H1 (cell line): ENCODE measurements around the gene ABCF2. TPM values are rescaled to one million over a fixed set of nuclear protein-coding genes. Genes with fewer than 3 reads are reported as not detected.

ENCODE experiments used
- CTCF ChIA-PET: fragments of 300-600 bp; sonication (Branson Sonifier 250); formaldehyde crosslinking; loops from one replicate; lab custom pipeline; 2021; ENCODE audit not compliant: partially characterized antibody; lab: Charles Lee
- POLR2A ChIA-PET: fragments of 300-600 bp; sonication (Branson Sonifier 250); formaldehyde crosslinking; loops from one replicate; lab custom pipeline; 2021; ENCODE audit warnings: inconsistent platforms; ENCODE audit not compliant: partially characterized antibody; lab: Charles Lee
- DNase-seq, 2 experiments: peaks; one replicate each; pipeline versions ENCODE4 v3.0.0 to v3.0.0-alpha.2; 2010 to 2022; ENCODE audit warnings: low spot score in 2 of 2, low read depth in 1 of 2, mixed read lengths in 1 of 2
- FAIRE-seq: peaks from 2 replicates; lab custom pipeline; 2011; peaks lifted over from hg19 to GRCh38; lab: Jason Lieb, UNC
- H2AFZ ChIP-seq: 2 replicates; pipeline ENCODE4 v1.8.1; 2012; ENCODE audit warnings: low read length, inconsistent platforms
- H2AK5ac ChIP-seq: 2 replicates; pipeline ENCODE4 v1.6.1; 2013; ENCODE audit warnings: low read depth, low read length
- H2BK120ac ChIP-seq: replicated peaks from 2 replicates; pipeline ENCODE3; 2013; ENCODE audit warnings: low read depth, low read length, inconsistent platforms
- H2BK12ac ChIP-seq: 2 replicates; pipeline ENCODE4 v1.6.1; 2013; ENCODE audit warnings: low read depth, low read length
- H2BK15ac ChIP-seq: 2 replicates; pipeline ENCODE4 v1.6.1; 2013; ENCODE audit warnings: low read length
- H2BK20ac ChIP-seq: 2 replicates; pipeline ENCODE4 v1.6.1; 2013; ENCODE audit warnings: low read length
- H2BK5ac ChIP-seq: 2 replicates; pipeline ENCODE4 v1.6.1; 2013; ENCODE audit warnings: low read depth, low read length
- H3K14ac ChIP-seq: 2 replicates; pipeline ENCODE4 v1.6.1; 2013; ENCODE audit warnings: inconsistent platforms; ENCODE audit not compliant: insufficient read length
- H3K18ac ChIP-seq: 2 replicates; pipeline ENCODE4 v1.6.1; 2013; ENCODE audit warnings: low read length; ENCODE audit errors: extremely low read depth
- H3K23ac ChIP-seq: 2 replicates; pipeline ENCODE4 v1.6.1; 2013; ENCODE audit warnings: inconsistent platforms; ENCODE audit not compliant: insufficient read length
- H3K23me2 ChIP-seq: 2 replicates; pipeline ENCODE4 v1.6.1; 2013; ENCODE audit warnings: low read depth, low read length
- H3K27ac ChIP-seq: 2 replicates; pipeline ENCODE4 v1.6.1; 2011; ENCODE audit warnings: low read depth, low read length, inconsistent platforms
- H3K27me3 ChIP-seq, 4 experiments: replicated peaks in 1 of 4; 1 replicate in 1 of 4; 2 replicates in 3 of 4; pipeline versions ENCODE4 v1.6.1 to v1.8.1; 2011 to 2013; ENCODE audit warnings: low read length in 3 of 4, mild to moderate bottlenecking in 3 of 4, inconsistent platforms in 2 of 4, mixed read lengths in 2 of 4, moderate library complexity in 1 of 4; ENCODE audit not compliant: control insufficient read depth in 3 of 4, insufficient read depth in 3 of 4; ENCODE audit errors: extremely low read depth in 1 of 4
- H3K36me3 ChIP-seq, 4 experiments: 2 replicates each; pipeline versions ENCODE4 v1.6.1 to v1.8.1; 2011 to 2013; ENCODE audit warnings: mild to moderate bottlenecking in 4 of 4, low read length in 3 of 4, moderate library complexity in 2 of 4, control low read depth in 1 of 4, inconsistent platforms in 1 of 4; ENCODE audit not compliant: insufficient read depth in 4 of 4, control insufficient read depth in 2 of 4
- H3K4ac ChIP-seq: replicated peaks from 2 replicates; pipeline ENCODE3; 2013; ENCODE audit warnings: low read length, low read depth, mixed read lengths, inconsistent platforms; ENCODE audit not compliant: insufficient read length
- H3K4me1 ChIP-seq, 4 experiments: replicated peaks in 1 of 4; 1 replicate in 1 of 4; 2 replicates in 3 of 4; pipeline versions ENCODE4 v1.6.1 to v1.8.1; 2011 to 2013; ENCODE audit warnings: low read length in 3 of 4, inconsistent platforms in 2 of 4, mixed read lengths in 1 of 4; ENCODE audit not compliant: insufficient read depth in 4 of 4, control insufficient read depth in 3 of 4
- H3K4me2 ChIP-seq, 2 experiments: 2 replicates each; pipeline versions ENCODE4 v1.6.1 to v1.8.1; 2011 to 2013; ENCODE audit warnings: low read depth in 2 of 2, low read length in 2 of 2, control low read depth in 1 of 2, inconsistent platforms in 1 of 2, mild to moderate bottlenecking in 1 of 2; ENCODE audit not compliant: insufficient read depth in 1 of 2
- H3K4me3 ChIP-seq, 4 experiments: fragments of 200-600, 300-600 bp in 1 of 4; sonication (generic), shearing (Covaris generic), sonication (Bioruptor Twin) in 1 of 4; 2 replicates each; pipeline versions ENCODE4 v1.5.1 to v1.8.1; 2011 to 2016; ENCODE audit warnings: low read length in 4 of 4, low read depth in 3 of 4, control low read depth in 2 of 4, inconsistent platforms in 2 of 4, mild to moderate bottlenecking in 2 of 4, mixed read lengths in 1 of 4, moderate library complexity in 1 of 4; ENCODE audit not compliant: insufficient read depth in 2 of 4; ENCODE audit errors: extremely low read depth in 1 of 4
- H3K56ac ChIP-seq: replicated peaks from 2 replicates; pipeline ENCODE3; 2013; ENCODE audit warnings: low read depth, mild to moderate bottlenecking, mixed read lengths, low read length, inconsistent platforms; ENCODE audit not compliant: insufficient read length
- H3K79me1 ChIP-seq: 2 replicates; pipeline ENCODE4 v1.6.1; 2013; ENCODE audit warnings: low read depth, low read length, control low read depth
- H3K79me2 ChIP-seq, 2 experiments: 2 replicates each; pipeline versions ENCODE4 v1.6.1 to v1.8.1; 2012 to 2013; ENCODE audit warnings: low read length in 2 of 2, mild to moderate bottlenecking in 2 of 2, inconsistent platforms in 1 of 2; ENCODE audit not compliant: insufficient read depth in 2 of 2, control insufficient read depth in 1 of 2
- H3K9ac ChIP-seq, 4 experiments: replicated peaks in 1 of 4; 1 replicate in 1 of 4; 2 replicates in 3 of 4; pipeline versions ENCODE4 v1.6.1 to v1.8.1; 2011 to 2013; ENCODE audit warnings: low read depth in 3 of 4, low read length in 3 of 4, control low read depth in 2 of 4, mild to moderate bottlenecking in 2 of 4, moderate library complexity in 2 of 4, inconsistent platforms in 1 of 4; ENCODE audit errors: extremely low read depth in 1 of 4
- H3K9me3 ChIP-seq, 2 experiments: 2 replicates each; pipeline versions ENCODE4 v1.6.1 to v1.8.1; 2012 to 2013; ENCODE audit warnings: mild to moderate bottlenecking in 2 of 2, moderate library complexity in 2 of 2, control low read depth in 1 of 2, inconsistent platforms in 1 of 2, low read depth in 1 of 2, low read length in 1 of 2, mixed read lengths in 1 of 2; ENCODE audit not compliant: insufficient read depth in 2 of 2
- H4K20me1 ChIP-seq, 2 experiments: replicated peaks in 1 of 2; 2 replicates each; pipeline versions ENCODE3 to v1.8.1; 2011 to 2013; ENCODE audit warnings: inconsistent platforms in 2 of 2, low read length in 2 of 2, mild to moderate bottlenecking in 1 of 2; ENCODE audit not compliant: insufficient read depth in 2 of 2, control insufficient read depth in 1 of 2
- H4K5ac ChIP-seq: 2 replicates; pipeline ENCODE4 v1.6.1; 2013; ENCODE audit warnings: low read length, low read depth, mixed read lengths, inconsistent platforms; ENCODE audit not compliant: insufficient read length
- H4K8ac ChIP-seq: 2 replicates; pipeline ENCODE4 v1.8.0; 2013; ENCODE audit warnings: mild to moderate bottlenecking, moderate library complexity, low read length, inconsistent platforms; ENCODE audit not compliant: insufficient read depth; ENCODE audit errors: extremely low read depth
- H4K91ac ChIP-seq: replicated peaks from 2 replicates; pipeline ENCODE3; 2013; ENCODE audit warnings: low read length, mixed read lengths, inconsistent platforms; ENCODE audit not compliant: insufficient read length
- CREB1 ChIP-seq: IDR thresholded peaks from 2 replicates; pipeline ENCODE4 v1.6.1; 2012; ENCODE audit warnings: inconsistent platforms
- CTCF ChIP-seq, 3 experiments: IDR thresholded peaks; 1 replicate in 2 of 3; 2 replicates in 1 of 3; pipeline versions ENCODE4 v1.5.1 to v1.6.1; 2011; ENCODE audit warnings: low read length in 3 of 3, mild to moderate bottlenecking in 3 of 3, inconsistent platforms in 2 of 3, low read depth in 1 of 3, moderate library complexity in 1 of 3; ENCODE audit not compliant: insufficient read depth in 1 of 3; ENCODE audit errors: control extremely low read depth in 1 of 3
- PHF8 ChIP-seq: fragments of 200-600 bp; sonication (generic); conservative IDR thresholded peaks from 2 replicates; pipeline ENCODE4 v1.7.1; 2012; ENCODE audit warnings: low read depth, mild to moderate bottlenecking, inconsistent platforms, low read length, moderate library complexity
- SRF ChIP-seq: IDR thresholded peaks from 2 replicates; pipeline ENCODE4 v1.6.1; 2011; ENCODE audit warnings: mild to moderate bottlenecking, low read depth, low read length, moderate library complexity
- SUZ12 ChIP-seq: fragments of 200-600 bp; sonication (generic); IDR thresholded peaks from 2 replicates; pipeline ENCODE4 v1.6.1; 2012; ENCODE audit warnings: mild to moderate bottlenecking, inconsistent platforms, low read length, moderate library complexity, mixed read lengths
- WGBS, 2 experiments: shearing (Covaris generic) in 1 of 2; methylation state at CpG; one replicate each; pipeline versions ENCODE4 v1.1.6 to v1.1.7; 2013 to 2015; ENCODE audit warnings: low lambda C conversion rate in 2 of 2, mixed read lengths in 2 of 2, inconsistent platforms in 1 of 2, low coverage in 1 of 2, missing lambda C conversion rate in 1 of 2; ENCODE audit not compliant: insufficient replicate concordance in 2 of 2, insufficient coverage in 1 of 2, insufficient read length in 1 of 2; ENCODE audit errors: extremely low coverage in 1 of 2, missing lambda C conversion rate in 1 of 2; 5-methylcytosine and 5-hydroxymethylcytosine counted together
- polyA plus RNA-seq, 7 experiments: library from polyadenylated mRNA; depleted of rRNA in 3 of 7; stranded (reverse) in 5 of 7; unstranded in 2 of 7; fragments of >200 nt in 5 of 7; fragments of 200-250 nt in 2 of 7; gene quantifications; 1 replicate in 5 of 7; 2 replicates in 1 of 7; 4 replicates in 1 of 7; pipeline versions ENCODE4 v1.2.1 to v1.2.3, GENCODE V29; 2011 to 2013; ENCODE audit warnings: missing spikeins in 2 of 7, mixed read lengths in 2 of 7
- total RNA-seq: library from RNA; stranded (reverse); fragmentation: NEBNext Ultra II Directional; extraction: Animal tissue kit (Norgen Biotek cat#: 25700); gene quantifications from 2 replicates; pipeline ENCODE4 v1.2.1, GENCODE V29; 2021

Gene ABCF2
- total and polyA plus RNA-seq, 2 of the 8 experiments (the other 6 are each of a cell fraction or from before 2014, with no cell fraction given), result 28.0 to 55.0 TPM

GRCh38 chr7:151223728-151224127 lies 3.3 kb downstream of the ABCF2 start:
- Histone ChIP-seq H3K4ac (no peak overlapping the region), H2BK20ac (no peak overlapping the region), H3K79me1 (peaks cover 7% of the 10 kb centered on the region; the same call in 1 of the 2 replicates), H3K23ac (no peak overlapping the region), H2AFZ (no peak overlapping the region), H3K14ac (no peak overlapping the region), H3K36me3 (peaks cover 22 to 56% (median 46%) of the 10 kb centered on the region in 4 experiments), H3K79me2 (peaks cover 0 to 18% of the 10 kb centered on the region in 2 experiments; a peak in 2 of 4 replicates), H4K5ac (no peak overlapping the region), H3K4me3 (no peak overlapping the region)
- 95% methylated on average over 13 of the region's 14 CpGs; no CpG with 5 or more reads in 1 of the 2 experiments for WGBS, 2 experiments
- no peak for FAIRE-seq
- TF ChIP-seq SRF (no peak), CTCF (IDR thresholded peaks at IDR 0.05; ENCODE audit: control extremely low read depth in 1 of 3, insufficient read depth in 1 of 3, low read depth in 1 of 3, low read length in 3 of 3) (peak in 1 of 3 experiments; percentile 14; a peak in 1 of 4 replicates), PHF8 (no peak), CREB1 (no peak), SUZ12 (no peak)
- TF ChIP-seq, all 59 proteins: peak for 1
- DNase-seq, result no peak
- Histone ChIP-seq H2BK120ac (no peak overlapping the region), H4K20me1 (peaks cover 0 to 6% of the 10 kb centered on the region in 2 experiments), H3K56ac (no peak overlapping the region), H2BK12ac (no peak overlapping the region), H3K4me1 (peaks cover 2 to 7% (median 6%) of the 10 kb centered on the region in 4 experiments; a peak in 5 of 7 replicates), H3K27me3 (no peaks in the 10 kb centered on the region), H2BK5ac (no peak overlapping the region), H3K18ac (no peak overlapping the region), H2AK5ac (no peak overlapping the region), H3K27ac (no peak overlapping the region), H3K4me2 (no peak overlapping the region), H4K91ac (no peak overlapping the region), H3K9ac (no peak overlapping the region), H2BK15ac (no peak overlapping the region), H4K8ac (no peak overlapping the region), H3K23me2 (peaks cover 11% of the 10 kb centered on the region), H3K9me3 (no peaks in the 10 kb centered on the region)
- POLR2A ChIA-PET, result interaction anchor here (1.6 kb wide), 2 partner anchors 13 to 37 kb away, joined by 3 to 4 read pairs; partner anchors contain the start of gene H2BK1
- CTCF ChIA-PET, result interaction anchor here (0.6 to 5.9 kb wide), 11 partner anchors 11 to 114 kb away, joined by 3 to 49 read pairs (median 4); no protein-coding TSS in a partner anchor
